ENCODE results near the gene APMAP. TPM values are rescaled to one million over a fixed set of nuclear protein-coding genes. Genes with fewer than 3 reads are reported as not detected.

Gene APMAP
- total RNA-seq, 3 donors from 2014 or later, result 46.3 to 51.5 (median 47.3) TPM

- no peak for TF ChIP-seq CTCF (IDR thresholded peaks at IDR 0.05)
- Histone ChIP-seq H3K9me3 (no peaks in the 10 kb centered on the region), H3K36me3 (ENCODE audit: low read depth) (peaks cover 7% of the 10 kb centered on the region), H3K4me1 (ENCODE audit: low read depth) (no peaks in the 10 kb centered on the region), H3K4me3 (no peak overlapping the region)
- intact Hi-C loops (cut with DNase I, micrococcal nuclease), result no loop called here
- ATAC-seq, result no peak
- no peak for DNase-seq
These were observed 16.9 kb upstream of the APMAP start for GRCh38 chr20:25009218-25010145.

- ATAC-seq (peak; percentile 18), DNase-seq (no peak)
- H3K4me1 ChIP-seq (ENCODE audit: low read depth), result no peaks in the 10 kb centered on the region
- TF ChIP-seq CTCF (IDR thresholded peaks at IDR 0.05), result no peak
- intact Hi-C loops (cut with DNase I, micrococcal nuclease), result no loop called here
- no peak overlapping the region for H3K4me3 ChIP-seq
- no peaks in the 10 kb centered on the region for H3K9me3 ChIP-seq
- peaks cover 7% of the 10 kb centered on the region for H3K36me3 ChIP-seq (ENCODE audit: low read depth)
These were observed 16.1 kb upstream of the APMAP start for GRCh38 chr20:25008388-25009217.

- no peak for TF ChIP-seq CTCF (IDR thresholded peaks at IDR 0.05)
- Histone ChIP-seq H3K4me3 (no peak overlapping the region), H3K9me3 (no peaks in the 10 kb centered on the region), H3K36me3 (ENCODE audit: low read depth) (peaks cover 7% of the 10 kb centered on the region), H3K4me1 (ENCODE audit: low read depth) (no peaks in the 10 kb centered on the region)
- DNase-seq (no peak), ATAC-seq (no peak)
- intact Hi-C loops (cut with DNase I, micrococcal nuclease), result no loop called here
These were observed 15.1 kb upstream of the APMAP start for GRCh38 chr20:25007491-25008305.

- DNase-seq, result no peak
- intact Hi-C loops (cut with DNase I, micrococcal nuclease), result no loop called here
- ATAC-seq, result no peak
- Histone ChIP-seq H3K36me3 (ENCODE audit: low read depth) (peaks cover 7% of the 10 kb centered on the region), H3K9me3 (no peaks in the 10 kb centered on the region), H3K4me1 (ENCODE audit: low read depth) (no peaks in the 10 kb centered on the region), H3K4me3 (no peak overlapping the region)
- TF ChIP-seq CTCF (IDR thresholded peaks at IDR 0.05), result no peak
These were observed 14.0 kb upstream of the APMAP start for GRCh38 chr20:25006431-25007167.

- no peak overlapping the region for H3K4me3 ChIP-seq
- intact Hi-C loops (cut with DNase I, micrococcal nuclease), result no loop called here
- DNase-seq (no peak), ATAC-seq (no peak)
- no peaks in the 10 kb centered on the region for H3K4me1 ChIP-seq (ENCODE audit: low read depth)
- no peaks in the 10 kb centered on the region for H3K9me3 ChIP-seq
- peaks cover 7% of the 10 kb centered on the region for H3K36me3 ChIP-seq (ENCODE audit: low read depth)
- no peak for TF ChIP-seq CTCF (IDR thresholded peaks at IDR 0.05)
These were observed 13.1 kb upstream of the APMAP start for GRCh38 chr20:25005661-25006060.

Data from mucosa of descending colon (tissue), 3 donors.